Trophoblast cell (in vitro differentiated cells and primary cell): Measurements from ENCODE around the gene EGLN3.

Experiments used
- DNase-seq, 2 donors: peaks; one replicate each; pipeline ENCODE4 v3.0.0-alpha.2; 2016
- H2AFZ ChIP-seq: 2 replicates; pipeline ENCODE4 v1.6.1; 2013; ENCODE audit warnings: low read length, moderate library complexity, mild to moderate bottlenecking; ENCODE audit not compliant: insufficient read depth, poor library complexity
- H2AK5ac ChIP-seq: 2 replicates; pipeline ENCODE4 v1.6.1; 2013; ENCODE audit warnings: mild to moderate bottlenecking, low read length
- H2BK120ac ChIP-seq: 2 replicates; pipeline ENCODE4 v1.6.1; 2013; ENCODE audit warnings: low read length, mild to moderate bottlenecking, moderate library complexity; ENCODE audit not compliant: insufficient read depth, poor library complexity
- H2BK12ac ChIP-seq: 2 replicates; pipeline ENCODE4 v1.6.1; 2013; ENCODE audit warnings: mild to moderate bottlenecking, low read length, moderate library complexity
- H2BK5ac ChIP-seq: 2 replicates; pipeline ENCODE4 v1.6.1; 2013; ENCODE audit warnings: low read length, low read depth, moderate library complexity, mild to moderate bottlenecking; ENCODE audit not compliant: poor library complexity
- H3K14ac ChIP-seq: 2 replicates; pipeline ENCODE4 v1.6.1; 2013; ENCODE audit warnings: mild to moderate bottlenecking, low read length
- H3K18ac ChIP-seq: 2 replicates; pipeline ENCODE4 v1.6.1; 2013; ENCODE audit warnings: mild to moderate bottlenecking, low read length
- H3K23ac ChIP-seq: 2 replicates; pipeline ENCODE4 v1.6.1; 2013; ENCODE audit warnings: low read length
- H3K27ac ChIP-seq: 2 replicates; pipeline ENCODE4 v1.5.1; 2013; ENCODE audit warnings: low read depth, mild to moderate bottlenecking, inconsistent platforms, low read length, moderate library complexity
- H3K27me3 ChIP-seq: 2 replicates; pipeline ENCODE4 v1.6.1; 2013; ENCODE audit warnings: inconsistent platforms, mild to moderate bottlenecking, low read length, moderate library complexity; ENCODE audit not compliant: insufficient read depth
- H3K36me3 ChIP-seq, 2 experiments: 1 replicate in 1 of 2; 2 replicates in 1 of 2; pipeline ENCODE4 v1.6.1; 2013; ENCODE audit warnings: low read length in 2 of 2, mild to moderate bottlenecking in 2 of 2, moderate library complexity in 1 of 2; ENCODE audit not compliant: insufficient read depth in 2 of 2, control insufficient read depth in 1 of 2
- H3K4ac ChIP-seq: 2 replicates; pipeline ENCODE4 v1.6.1; 2013; ENCODE audit warnings: low read depth, mild to moderate bottlenecking, low read length, moderate library complexity
- H3K4me1 ChIP-seq, 2 experiments: 1 replicate in 1 of 2; 2 replicates in 1 of 2; pipeline ENCODE4 v1.6.1; 2013; ENCODE audit warnings: low read length in 2 of 2, mild to moderate bottlenecking in 2 of 2, moderate library complexity in 1 of 2; ENCODE audit not compliant: insufficient read depth in 2 of 2, control insufficient read depth in 1 of 2
- H3K4me2 ChIP-seq: 2 replicates; pipeline ENCODE4 v1.6.1; 2013; ENCODE audit warnings: inconsistent platforms, mild to moderate bottlenecking, low read length, moderate library complexity
- H3K4me3 ChIP-seq: 2 replicates; pipeline ENCODE4 v1.5.1; 2013; ENCODE audit warnings: mild to moderate bottlenecking, low read depth, low read length, inconsistent platforms
- H3K79me1 ChIP-seq: one replicate; pipeline ENCODE4 v1.6.1; 2013; ENCODE audit warnings: low read length
- H3K79me2 ChIP-seq: 2 replicates; pipeline ENCODE4 v1.6.1; 2013; ENCODE audit warnings: low read length, mild to moderate bottlenecking; ENCODE audit not compliant: control insufficient read depth, insufficient read depth, poor library complexity
- H3K9ac ChIP-seq: 2 replicates; pipeline ENCODE4 v1.6.1; 2013; ENCODE audit warnings: mild to moderate bottlenecking, low read length
- H3K9me3 ChIP-seq: 2 replicates; pipeline ENCODE4 v1.6.1; 2013; ENCODE audit warnings: low read depth, mild to moderate bottlenecking, control low read depth, inconsistent platforms, low read length; ENCODE audit not compliant: insufficient read depth
- H4K12ac ChIP-seq: 2 replicates; pipeline ENCODE4 v1.6.1; 2013; ENCODE audit warnings: low read depth, mild to moderate bottlenecking, low read length, moderate library complexity
- H4K8ac ChIP-seq: 2 replicates; pipeline ENCODE4 v1.6.1; 2013; ENCODE audit warnings: low read depth, mild to moderate bottlenecking, low read length, moderate library complexity
- H4K91ac ChIP-seq: one replicate; pipeline ENCODE4 v1.6.1; 2013; ENCODE audit warnings: low read depth, mild to moderate bottlenecking, low read length, moderate library complexity
- WGBS: extraction: QIAGEN DNeasy Blood & Tissue Kit; methylation state at CpG from one replicate; pipeline ENCODE4 v1.1.7; 2013; ENCODE audit warnings: missing lambda C conversion rate; ENCODE audit not compliant: insufficient read length, insufficient coverage; ENCODE audit errors: extremely low coverage; 5-methylcytosine and 5-hydroxymethylcytosine counted together

Gene EGLN3

DNA sequence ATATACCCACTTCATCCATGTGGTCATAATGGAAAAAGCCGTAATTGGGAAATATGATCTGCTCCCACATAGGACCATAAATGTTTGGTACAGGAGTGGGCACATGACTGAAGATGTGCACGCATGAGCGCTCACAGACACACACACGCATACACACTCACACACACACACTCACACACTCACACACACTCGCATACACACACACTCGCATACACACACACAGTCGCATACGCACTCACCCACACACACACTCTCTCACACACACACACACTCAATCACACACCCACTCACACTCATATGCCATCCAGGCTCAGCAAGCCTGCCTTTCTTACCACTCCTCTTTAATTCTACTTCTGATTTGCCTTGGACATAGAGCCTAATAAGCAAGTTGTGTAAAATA, 45.6 kb upstream of the EGLN3 start:
- WGBS: no CpG with 5 or more reads among the region's 8 CpGs
- Histone ChIP-seq H4K8ac (no peak overlapping the region), H3K23ac (no peak overlapping the region), H3K27me3 (no peaks in the 10 kb centered on the region), H3K9me3 (peaks cover 2% of the 10 kb centered on the region), H3K79me1 (no peaks in the 10 kb centered on the region), H3K4me3 (no peak overlapping the region), H2BK5ac (no peak overlapping the region), H3K4me2 (no peak overlapping the region), H3K4me1 (no peaks in the 10 kb centered on the region), H2AFZ (no peak overlapping the region), H3K36me3 (no peaks in the 10 kb centered on the region), H3K14ac (no peak overlapping the region), H2BK12ac (no peak overlapping the region), H2BK120ac (no peak overlapping the region), H4K12ac (no peak overlapping the region), H3K79me2 (no peaks in the 10 kb centered on the region), H3K9ac (no peak overlapping the region), H3K4ac (no peak overlapping the region), H4K91ac (no peak overlapping the region), H2AK5ac (no peak overlapping the region), H3K18ac (no peak overlapping the region), H3K27ac (no peak overlapping the region)
- no peak for DNase-seq

DNA sequence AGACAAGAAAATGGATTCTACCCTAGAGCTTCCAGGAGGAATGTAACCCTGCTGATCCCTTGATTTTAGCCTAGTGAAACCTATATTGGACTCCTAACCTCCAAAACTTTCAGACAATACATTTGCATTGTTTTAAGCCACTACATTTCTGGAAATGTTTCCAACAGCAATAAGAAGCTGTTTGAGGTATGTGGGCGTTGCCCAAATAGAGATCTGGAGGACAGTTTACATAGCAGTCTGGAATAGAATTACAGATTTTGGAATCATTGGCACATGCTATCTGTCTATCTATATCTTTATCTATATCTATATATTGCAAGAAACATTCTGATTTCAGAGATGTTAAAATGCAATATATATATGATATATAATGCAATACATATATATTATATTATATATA, 42.4 kb upstream of the EGLN3 start:
- Histone ChIP-seq H3K36me3 (no peaks in the 10 kb centered on the region), H3K4me1 (no peaks in the 10 kb centered on the region), H2BK120ac (no peak overlapping the region), H3K18ac (no peak overlapping the region), H3K9me3 (peaks cover 2% of the 10 kb centered on the region), H3K23ac (no peak overlapping the region), H4K8ac (no peak overlapping the region), H3K79me2 (no peaks in the 10 kb centered on the region), H2AK5ac (no peak overlapping the region), H4K91ac (no peak overlapping the region), H3K4ac (no peak overlapping the region), H4K12ac (no peak overlapping the region), H3K4me3 (no peak overlapping the region), H3K4me2 (no peak overlapping the region), H3K14ac (no peak overlapping the region), H3K79me1 (no peaks in the 10 kb centered on the region), H2BK12ac (no peak overlapping the region), H2AFZ (no peak overlapping the region), H2BK5ac (no peak overlapping the region), H3K27ac (no peak overlapping the region), H3K27me3 (no peaks in the 10 kb centered on the region), H3K9ac (no peak overlapping the region)
- no peak for DNase-seq
- no CpG with 5 or more reads among the region's 1 CpG for WGBS

DNA sequence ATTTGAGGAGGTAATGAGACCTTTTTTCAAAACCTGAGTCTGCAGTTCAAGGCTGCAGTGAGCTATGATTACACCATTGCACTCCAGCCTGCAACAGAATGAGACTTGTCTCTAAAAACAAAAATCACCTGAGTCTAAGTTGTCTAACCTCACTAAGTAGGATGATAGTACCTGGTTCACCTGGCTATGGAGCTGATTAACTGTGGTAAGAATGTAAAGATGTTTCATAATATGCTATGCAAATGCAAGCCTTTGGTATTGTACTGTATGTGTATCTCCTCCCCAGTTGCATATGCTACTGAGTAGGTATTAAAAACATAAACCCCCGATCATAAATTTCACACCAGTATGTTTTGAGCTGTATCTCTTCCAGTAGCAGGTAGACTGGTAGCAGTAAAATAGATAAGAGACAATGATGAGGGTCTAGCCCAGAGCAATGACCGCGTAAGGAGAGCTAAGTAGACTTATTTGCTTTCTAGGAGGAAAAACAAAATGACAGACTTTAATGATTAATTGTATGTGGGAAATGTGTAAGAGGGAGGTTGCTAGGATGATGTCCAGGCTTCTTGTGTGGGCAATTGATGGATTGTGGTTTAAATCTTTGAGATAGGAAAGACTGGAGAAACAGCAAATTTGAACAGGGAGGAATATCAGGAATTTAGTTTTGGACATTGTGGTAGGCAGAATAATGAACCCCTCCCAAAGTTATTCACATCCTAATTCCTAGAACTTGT, 41.6 kb upstream of the EGLN3 start:
- WGBS: no CpG with 5 or more reads among the region's 3 CpGs
- Histone ChIP-seq H3K9me3 (peaks cover 2% of the 10 kb centered on the region), H3K4me3 (no peak overlapping the region), H3K36me3 (no peaks in the 10 kb centered on the region), H3K4me1 (no peaks in the 10 kb centered on the region), H3K27me3 (no peaks in the 10 kb centered on the region), H3K4ac (no peak overlapping the region), H3K14ac (no peak overlapping the region), H2BK120ac (no peak overlapping the region), H3K18ac (no peak overlapping the region), H2AFZ (no peak overlapping the region), H2BK12ac (no peak overlapping the region), H2AK5ac (no peak overlapping the region), H4K8ac (no peak overlapping the region), H3K27ac (no peak overlapping the region), H3K23ac (no peak overlapping the region), H3K4me2 (no peak overlapping the region), H3K79me1 (no peaks in the 10 kb centered on the region), H3K79me2 (no peaks in the 10 kb centered on the region), H3K9ac (no peak overlapping the region), H4K12ac (no peak overlapping the region), H4K91ac (no peak overlapping the region), H2BK5ac (no peak overlapping the region)
- DNase-seq: peak in 1 of 2 donors; percentile 65

DNA sequence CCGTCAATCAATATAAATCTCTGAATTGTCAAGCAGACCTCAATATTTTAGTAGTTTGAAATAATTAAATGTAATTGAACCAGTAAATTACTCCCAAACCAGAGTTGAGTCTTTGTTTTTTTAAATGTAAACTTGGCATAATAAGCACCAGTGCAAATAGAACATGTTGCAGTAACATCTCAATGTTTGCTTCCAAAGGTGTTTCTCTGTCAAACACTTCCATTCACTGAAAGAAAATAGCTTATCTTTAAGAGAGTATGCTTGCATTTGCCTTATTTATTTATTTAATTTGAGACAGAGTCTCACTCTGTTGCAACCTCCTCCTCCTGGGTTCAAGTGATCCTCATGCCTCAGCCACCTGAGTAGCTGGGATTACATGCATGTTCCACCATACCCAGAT, 39.9 kb upstream of the EGLN3 start:
- Histone ChIP-seq H2AK5ac (no peak overlapping the region), H3K79me2 (no peaks in the 10 kb centered on the region), H3K14ac (no peak overlapping the region), H2BK120ac (no peak overlapping the region), H3K4me1 (no peaks in the 10 kb centered on the region), H3K18ac (no peak overlapping the region), H2AFZ (no peak overlapping the region), H4K12ac (no peak overlapping the region), H3K9ac (no peak overlapping the region), H2BK5ac (no peak overlapping the region), H4K91ac (no peak overlapping the region), H3K23ac (no peak overlapping the region), H3K9me3 (peaks cover 2% of the 10 kb centered on the region), H3K36me3 (no peaks in the 10 kb centered on the region), H3K4me2 (no peak overlapping the region), H3K4me3 (no peak overlapping the region), H3K4ac (no peak overlapping the region), H2BK12ac (no peak overlapping the region), H4K8ac (no peak overlapping the region), H3K27me3 (no peaks in the 10 kb centered on the region), H3K27ac (no peak overlapping the region), H3K79me1 (no peaks in the 10 kb centered on the region)
- WGBS: no CpG with 5 or more reads among the region's 1 CpG
- DNase-seq: no peak
